Breast epithelium (tissue), 3 donors: ENCODE data around the gene RAB7A.

ENCODE experiments used
- CTCF ChIP-seq, 3 donors: fragments of 450-650 bp; IDR thresholded peaks; one replicate each; pipeline ENCODE4 v1.5.1; 2016 to 2017; ENCODE audit warnings: antibody characterized with exemption in 3 of 3, mild to moderate bottlenecking in 3 of 3, moderate library complexity in 3 of 3
- POLR2A ChIP-seq: fragments of 450-650 bp; IDR thresholded peaks from one replicate; pipeline ENCODE4 v1.6.1; 2016; ENCODE audit warnings: antibody characterized with exemption, mild to moderate bottlenecking, moderate library complexity
- POLR2AphosphoS5 ChIP-seq, 3 donors: sonication (generic); formaldehyde crosslinking; IDR thresholded peaks; one replicate each; pipeline ENCODE4 v1.6.1; 2017; ENCODE audit warnings: antibody characterized with exemption in 3 of 3

DNA sequence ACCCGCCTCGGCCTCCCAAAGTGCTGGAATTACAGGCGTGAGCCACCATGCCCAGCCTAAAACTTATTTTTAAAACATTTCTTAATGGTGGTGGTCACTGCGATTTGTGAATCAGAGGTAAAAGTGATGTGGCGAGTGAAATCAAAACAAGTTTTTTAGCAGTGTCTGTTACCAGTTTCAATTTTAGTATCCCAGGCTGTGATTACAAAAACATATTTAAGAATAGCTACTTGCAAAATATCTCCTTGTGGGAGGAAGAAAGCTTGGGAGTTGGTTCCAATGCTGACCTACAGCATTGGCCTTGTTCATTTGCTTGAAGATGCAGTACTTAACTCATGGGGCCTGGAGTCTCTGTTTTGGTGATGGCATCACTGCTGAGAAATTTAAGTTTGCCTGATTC, 4.5 kb downstream of the RAB7A start:
- TF ChIP-seq POLR2A (no peak), CTCF (IDR thresholded peaks at IDR 0.05) (no peak), POLR2AphosphoS5 (IDR thresholded peaks at IDR 0.05) (no peak)
